OCI-LY3 (cell line): ENCODE measurements around the gene CCDC138.

Source experiments
- H2AFZ ChIP-seq: fragments of 200-600, 300-600 bp; shearing (Covaris generic); 2 replicates; pipeline ENCODE4 v1.6.0; 2014; ENCODE audit warnings: antibody characterized with exemption, low read depth, low read length
- H3K27ac ChIP-seq: fragments of 200-600, 300-600 bp; sonication (generic); 2 replicates; pipeline ENCODE4 v1.5.1; 2014; ENCODE audit warnings: mild to moderate bottlenecking, low read length, moderate library complexity, mixed read lengths
- H3K27me3 ChIP-seq: fragments of 200-600, 300-600 bp; sonication (generic); 2 replicates; pipeline ENCODE4 v1.6.1; 2014; ENCODE audit warnings: low read depth, low read length, mixed read lengths
- H3K36me3 ChIP-seq: fragments of 200-600, 300-600 bp; sonication (generic); replicated peaks from 2 replicates; pipeline ENCODE3; 2014; ENCODE audit warnings: low read depth, low read length, mixed read lengths
- H3K4me1 ChIP-seq: fragments of 300-600, 200-600 bp; sonication (generic); 2 replicates; pipeline ENCODE4 v1.6.1; 2014; ENCODE audit warnings: low read length, mixed read lengths
- H3K4me2 ChIP-seq: fragments of 200-600, 300-600 bp; sonication (generic); 2 replicates; pipeline ENCODE4 v1.6.1; 2014; ENCODE audit warnings: low read length, mixed read lengths
- H3K4me3 ChIP-seq: fragments of 300-600, 200-600 bp; sonication (generic); 2 replicates; pipeline ENCODE4 v1.5.1; 2014; ENCODE audit warnings: antibody characterized with exemption, mild to moderate bottlenecking, low read length, moderate library complexity
- H3K79me2 ChIP-seq: fragments of 300-600, 200-600 bp; shearing (Covaris generic); 2 replicates; pipeline ENCODE4 v1.6.1; 2014; ENCODE audit warnings: mild to moderate bottlenecking, low read length, mixed read lengths
- H3K9ac ChIP-seq: fragments of 300-600, 200-600 bp; shearing (Covaris generic); 2 replicates; pipeline ENCODE4 v1.6.0; 2014; ENCODE audit warnings: mild to moderate bottlenecking, low read length, moderate library complexity
- H3K9me3 ChIP-seq: fragments of 200-600, 300-600 bp; shearing (Covaris generic); 2 replicates; pipeline ENCODE4 v1.6.1; 2014; ENCODE audit warnings: low read length, mixed read lengths; ENCODE audit not compliant: insufficient read depth
- H4K20me1 ChIP-seq: fragments of 200-600, 300-600 bp; sonication (generic); 2 replicates; pipeline ENCODE4 v1.6.1; 2016; ENCODE audit warnings: low read length, mixed read lengths; ENCODE audit not compliant: insufficient read depth
- CTCF ChIP-seq: fragments of 200-600, 300-600 bp; sonication (generic); IDR thresholded peaks from 2 replicates; pipeline ENCODE4 v1.5.1; 2014; ENCODE audit warnings: antibody characterized with exemption, low read length, low read depth
- EZH2phosphoT487 ChIP-seq: fragments of 200-600 bp; shearing (Covaris generic); IDR thresholded peaks from 2 replicates; pipeline ENCODE4 v1.6.1; 2018; ENCODE audit warnings: antibody characterized with exemption, mixed run types, low read depth

CCDC138 gene

GRCh38 chr2:108810993-108811957, 24.7 kb downstream of the CCDC138 start:
- Histone ChIP-seq H3K4me1 (no peaks in the 10 kb centered on the region), H3K4me2 (no peak overlapping the region), H4K20me1 (no peaks in the 10 kb centered on the region), H3K27ac (no peak overlapping the region), H3K4me3 (no peak overlapping the region), H3K36me3 (peaks cover 54% of the 10 kb centered on the region), H3K9me3 (no peaks in the 10 kb centered on the region), H3K9ac (no peak overlapping the region), H3K27me3 (no peaks in the 10 kb centered on the region), H2AFZ (no peak overlapping the region), H3K79me2 (peaks cover 33% of the 10 kb centered on the region)
- TF ChIP-seq EZH2phosphoT487 (no peak), CTCF (no peak)

- no peak overlapping the region for H2AFZ ChIP-seq
- TF ChIP-seq CTCF = no peak
- no peak for TF ChIP-seq EZH2phosphoT487
- H3K36me3 ChIP-seq = peaks cover 50% of the 10 kb centered on the region
Measured at GRCh38 chr2:108813732-108814131, 27.2 kb downstream of the CCDC138 start.

GRCh38 chr2:108820482-108820881, 33.9 kb downstream of the CCDC138 start:
- H4K20me1 ChIP-seq = no peaks in the 10 kb centered on the region

More at GRCh38 chr2:108813732-108814131, 27.2 kb downstream of the CCDC138 start:
- Histone ChIP-seq H3K4me1 (no peaks in the 10 kb centered on the region), H3K4me2 (no peak overlapping the region), H3K27ac (no peak overlapping the region), H3K79me2 (peaks cover 22% of the 10 kb centered on the region), H3K4me3 (no peak overlapping the region), H3K9me3 (no peaks in the 10 kb centered on the region), H4K20me1 (no peaks in the 10 kb centered on the region), H3K27me3 (no peaks in the 10 kb centered on the region), H3K9ac (no peak overlapping the region)

More at GRCh38 chr2:108820482-108820881, 33.9 kb downstream of the CCDC138 start:
- H3K4me2 ChIP-seq = no peak overlapping the region
- no peak for TF ChIP-seq CTCF
- no peak overlapping the region for H3K9ac ChIP-seq
- H3K79me2 ChIP-seq = no peaks in the 10 kb centered on the region
- H3K9me3 ChIP-seq = peaks cover 13% of the 10 kb centered on the region; the same call in 1 of the 2 replicates
- H3K27ac ChIP-seq = no peak overlapping the region
- H3K4me1 ChIP-seq = no peaks in the 10 kb centered on the region
- H3K36me3 ChIP-seq = peaks cover 55% of the 10 kb centered on the region
- H2AFZ ChIP-seq = no peak overlapping the region
- no peaks in the 10 kb centered on the region for H3K27me3 ChIP-seq
- no peak overlapping the region for H3K4me3 ChIP-seq
